Measurements from ENCODE around the gene STXBP4.

STXBP4 gene

DNA sequence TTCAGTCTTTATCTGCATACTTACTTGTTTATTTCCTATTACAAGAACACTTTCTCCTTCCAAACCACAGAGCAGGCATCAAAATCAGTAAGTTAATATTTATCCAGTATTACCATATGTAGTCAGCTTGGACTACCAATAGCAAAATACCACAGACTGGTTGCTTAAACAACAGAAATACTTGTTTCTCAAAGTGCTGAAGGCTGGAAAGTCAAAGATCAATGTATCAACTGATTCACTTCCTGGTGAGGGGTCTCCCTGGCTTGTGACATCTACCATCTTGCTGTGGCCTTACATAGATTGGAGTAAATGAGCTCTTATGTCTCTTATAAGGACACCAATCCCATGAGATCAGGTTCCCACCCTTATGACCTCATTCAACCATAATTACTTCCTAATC lies 2.6 kb downstream of the STXBP4 start:
- FAIRE-seq = no peak

- no peak for FAIRE-seq
These were observed 3.3 kb downstream of the STXBP4 start for GRCh38 chr17:54971901-54972300.

DNA sequence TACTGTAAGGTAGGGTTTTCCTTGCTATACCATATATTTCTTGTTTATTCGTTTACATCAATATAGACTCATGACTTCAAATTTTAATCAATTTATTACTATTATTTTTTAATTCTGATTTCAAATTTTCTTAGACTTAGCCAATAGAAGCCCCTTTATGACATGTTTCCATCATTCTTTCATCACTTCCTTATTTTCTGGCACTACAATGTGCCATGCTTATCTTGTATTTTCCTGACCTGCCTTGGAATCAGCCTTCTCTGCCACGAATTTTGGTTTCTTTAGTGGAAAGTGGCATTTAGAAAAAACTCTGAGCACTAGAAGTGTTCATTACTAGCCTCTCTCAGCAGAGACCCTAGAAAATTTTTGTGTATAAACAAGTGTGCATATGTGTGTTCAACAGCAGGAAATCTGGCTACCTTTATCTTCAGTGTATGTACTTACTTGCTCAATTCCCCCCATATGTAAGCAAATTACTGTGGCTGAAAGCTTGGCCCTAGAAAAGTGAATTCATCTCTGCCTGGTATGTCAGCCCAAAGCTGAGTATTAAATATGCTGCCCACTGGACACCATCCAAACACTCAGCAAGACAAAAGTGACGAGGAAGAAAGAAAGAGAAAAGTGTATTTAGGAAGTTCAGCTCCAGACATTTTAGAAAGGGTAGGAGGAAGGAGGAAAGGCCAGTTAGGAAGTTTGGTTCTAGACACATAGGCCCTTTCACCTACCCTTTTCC lies 4.0 kb downstream of the STXBP4 start:
- no peak for FAIRE-seq

DNA sequence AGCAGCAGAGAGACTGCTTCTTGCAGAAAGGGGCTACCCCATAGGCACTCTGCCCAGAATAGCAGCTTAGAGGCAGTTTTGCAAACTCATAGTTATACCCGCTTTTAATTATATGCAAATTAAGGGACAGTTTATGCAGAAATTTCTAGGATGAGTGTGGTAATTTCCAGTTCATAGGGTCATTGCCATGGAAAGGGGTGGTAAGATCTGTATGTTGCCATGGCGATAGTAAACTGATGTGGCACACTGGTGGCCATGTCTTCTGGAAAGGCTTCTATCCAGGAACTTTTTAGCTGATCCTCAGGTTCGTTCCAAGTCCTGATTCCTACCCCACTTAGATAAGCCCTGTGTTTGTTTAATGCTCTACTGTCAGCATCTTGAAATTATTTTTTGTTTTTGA lies 6.2 kb downstream of the STXBP4 start:
- no peak for FAIRE-seq

DNA sequence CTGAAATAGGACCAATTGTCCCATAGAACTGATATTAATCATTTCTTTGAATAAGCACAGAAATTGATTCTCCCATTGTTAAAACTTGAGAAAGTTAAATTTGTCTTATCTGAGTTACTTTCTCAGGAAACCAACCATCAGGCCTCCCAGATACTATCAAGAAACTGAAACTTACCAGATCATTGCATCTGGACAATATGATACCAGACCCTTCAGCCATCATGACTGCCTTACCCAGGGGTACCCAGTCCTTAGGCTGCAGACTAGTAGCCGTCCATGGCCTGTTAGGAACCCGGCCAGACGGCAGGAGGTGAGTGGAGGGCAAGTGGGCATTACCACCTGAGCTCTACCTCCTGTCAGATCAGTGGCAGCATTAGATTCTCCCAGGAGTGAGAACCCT lies 7.8 kb downstream of the STXBP4 start:
- no peak for FAIRE-seq

DNA sequence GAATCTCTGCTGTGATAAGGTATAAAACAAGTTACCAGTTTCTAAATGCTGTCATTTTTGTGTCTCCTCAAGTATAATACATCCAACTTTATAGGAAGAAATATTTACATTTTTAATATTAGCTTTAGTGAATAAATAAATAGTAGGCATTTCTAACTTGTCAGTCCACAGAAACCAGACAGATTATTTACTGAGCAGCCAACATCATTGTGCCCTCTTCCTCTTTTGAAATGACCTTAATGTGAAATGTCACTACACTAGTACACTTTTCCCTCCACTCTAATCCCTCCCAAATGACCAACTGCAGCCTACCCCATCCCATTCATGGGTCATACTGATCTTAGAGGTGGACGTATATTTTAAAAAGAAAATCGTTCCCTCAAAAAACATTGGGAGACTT lies 9.2 kb downstream of the STXBP4 start:
- FAIRE-seq = no peak

DNA sequence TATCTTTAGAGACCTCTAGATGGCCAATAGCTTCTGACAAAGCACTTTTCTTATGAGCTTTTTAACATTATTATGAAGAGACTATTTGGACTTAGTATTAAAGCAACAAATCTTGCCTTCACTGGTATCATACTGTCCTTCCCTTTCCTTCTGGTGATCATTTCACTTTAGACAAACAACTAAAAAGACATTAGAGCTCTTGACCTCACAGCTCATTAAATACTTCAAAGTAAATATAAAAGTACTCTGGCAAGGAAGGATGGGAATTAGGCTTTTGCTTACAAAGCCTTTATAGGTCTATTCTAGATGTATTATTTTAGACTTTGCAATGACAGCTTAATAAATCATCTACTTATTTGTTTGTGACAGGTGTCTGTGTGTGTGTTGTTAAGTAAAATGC lies 11.1 kb downstream of the STXBP4 start:
- no peak for FAIRE-seq

DNA sequence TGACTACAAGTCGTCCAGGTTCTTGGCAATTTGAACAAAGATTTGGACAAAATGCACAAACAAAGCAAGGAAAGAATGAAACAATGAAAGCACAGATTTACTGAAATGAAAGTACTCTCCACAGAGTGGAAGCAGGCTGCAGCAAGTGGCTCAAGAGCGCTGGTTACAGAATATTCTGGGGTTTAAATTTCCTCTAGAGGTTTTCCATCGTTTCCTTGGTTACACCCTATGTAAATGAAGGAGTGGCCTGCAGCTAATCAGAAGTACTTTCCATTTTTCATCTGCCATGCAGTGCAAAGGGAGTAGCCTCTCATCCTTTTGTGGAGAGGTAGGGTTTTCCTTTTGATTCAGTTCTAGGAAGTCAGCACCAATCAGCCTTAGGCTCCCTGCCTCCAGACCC lies 11.8 kb downstream of the STXBP4 start:
- no peak for FAIRE-seq

- no peak for FAIRE-seq
These were observed 13.8 kb downstream of the STXBP4 start for GRCh38 chr17:54982399-54982798.

DNA sequence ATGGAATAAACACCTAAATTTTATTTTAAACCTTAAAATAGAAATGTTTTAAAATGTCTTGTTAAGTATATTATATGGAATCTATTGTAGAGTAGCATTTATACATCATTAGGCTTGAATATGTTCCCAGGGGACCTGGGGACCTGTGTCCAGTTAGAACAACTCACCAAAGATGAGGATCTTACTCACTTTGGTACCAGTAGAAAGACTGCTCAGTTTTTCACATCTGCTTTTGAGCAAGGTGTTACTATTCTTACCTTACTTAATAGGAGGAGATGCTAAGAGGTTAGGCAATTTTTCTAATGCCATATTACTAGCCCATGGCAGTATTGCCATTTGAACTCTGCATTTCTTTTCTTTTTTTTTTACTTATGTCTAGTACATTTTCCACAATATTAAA lies 14.7 kb downstream of the STXBP4 start:
- no peak for FAIRE-seq

DNA sequence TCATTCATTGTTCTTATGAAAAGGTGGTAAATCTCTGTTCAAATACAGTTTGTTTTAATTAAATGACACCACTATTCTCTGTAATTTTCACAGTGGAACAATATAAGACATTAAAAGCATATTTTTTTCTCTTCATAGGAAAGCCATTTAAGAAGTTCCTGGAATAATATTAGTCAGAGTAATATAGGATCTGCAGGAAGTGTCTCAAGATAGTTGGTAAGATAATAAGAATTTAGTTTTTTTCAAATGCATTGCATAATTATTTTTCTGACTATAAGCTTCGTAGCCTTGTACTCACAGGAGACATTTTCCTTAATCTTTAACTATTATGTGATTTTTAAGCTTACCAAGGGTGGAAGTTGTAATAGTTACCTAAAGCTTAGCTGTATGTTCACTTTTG lies 16.9 kb downstream of the STXBP4 start:
- FAIRE-seq = no peak

DNA sequence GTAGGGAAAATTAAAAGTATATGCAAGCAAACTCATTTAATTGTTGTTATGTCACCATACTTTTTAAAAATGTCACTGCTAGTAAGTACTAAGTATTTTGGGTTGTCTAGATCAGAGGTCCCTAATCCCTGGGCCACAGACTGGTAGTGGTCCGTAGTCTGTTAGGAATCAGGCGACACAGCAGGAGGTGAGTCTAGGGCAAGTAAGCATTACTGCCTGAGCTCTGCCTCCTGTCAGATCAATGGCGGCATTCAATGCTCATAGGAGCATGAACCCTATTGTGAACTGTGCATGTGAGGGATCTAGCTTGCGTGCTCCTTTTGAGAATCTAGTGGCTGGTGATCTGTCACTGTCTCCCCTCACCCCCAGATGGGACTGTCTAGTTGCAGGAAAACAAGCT lies 21.6 kb downstream of the STXBP4 start:
- FAIRE-seq = no peak

DNA sequence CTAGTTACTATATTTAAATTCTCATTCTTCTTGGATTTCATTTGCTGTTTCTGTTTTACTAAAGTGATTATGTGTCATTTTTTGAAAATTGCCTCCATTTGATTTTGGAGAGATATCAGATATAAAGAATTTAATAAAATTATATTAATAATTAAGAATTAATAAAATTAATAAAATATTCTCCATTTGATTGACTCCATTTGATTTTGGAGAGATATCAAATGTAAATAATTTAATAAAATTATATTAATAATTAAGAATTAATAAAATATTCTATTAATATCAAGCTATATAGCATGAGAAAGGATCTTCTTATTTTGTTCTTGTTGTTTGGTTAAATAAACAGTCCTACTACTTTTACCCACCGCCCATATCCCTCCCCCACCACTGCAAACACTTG lies 23.0 kb downstream of the STXBP4 start:
- peak; percentile 94 for FAIRE-seq

DNA sequence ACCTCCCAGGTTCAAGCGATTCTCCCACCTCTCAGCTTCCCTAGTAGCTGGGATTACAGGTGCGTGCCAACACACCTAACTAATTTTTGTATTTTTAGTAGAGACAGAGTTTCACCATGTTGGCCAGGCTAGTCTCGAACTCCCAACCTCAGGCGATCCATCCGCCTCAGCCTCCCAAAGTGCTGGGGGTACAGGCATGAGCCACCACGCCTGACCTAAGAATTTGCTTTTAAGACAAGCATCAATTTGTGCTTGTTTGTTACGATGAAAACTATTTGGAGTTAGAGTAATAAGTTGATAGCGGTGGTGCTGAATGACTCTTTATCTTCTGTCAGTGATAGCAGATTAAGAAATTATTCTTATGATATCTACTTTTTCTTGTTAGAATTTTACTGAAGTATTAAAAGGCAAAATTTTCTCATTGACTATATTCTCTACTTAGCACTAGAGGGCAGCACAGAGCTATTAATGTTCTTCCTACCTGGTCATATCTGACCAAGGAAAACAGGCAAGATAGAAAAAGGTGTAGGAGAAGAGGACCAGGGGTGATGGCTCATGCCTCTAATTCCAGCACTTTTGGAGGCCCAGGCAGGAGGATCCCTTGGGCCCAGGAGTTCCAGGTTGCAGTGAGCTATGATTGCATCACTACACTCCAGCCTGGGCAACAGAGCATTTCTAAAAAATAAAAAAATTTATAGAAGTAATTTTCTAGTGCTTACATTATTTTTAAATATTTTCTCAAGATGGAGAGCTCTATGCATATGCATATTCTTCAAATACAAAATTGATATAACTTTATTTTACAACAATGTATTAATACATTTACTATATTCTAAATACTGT lies 24.5 kb downstream of the STXBP4 start:
- peak; percentile 91 for FAIRE-seq

DNA sequence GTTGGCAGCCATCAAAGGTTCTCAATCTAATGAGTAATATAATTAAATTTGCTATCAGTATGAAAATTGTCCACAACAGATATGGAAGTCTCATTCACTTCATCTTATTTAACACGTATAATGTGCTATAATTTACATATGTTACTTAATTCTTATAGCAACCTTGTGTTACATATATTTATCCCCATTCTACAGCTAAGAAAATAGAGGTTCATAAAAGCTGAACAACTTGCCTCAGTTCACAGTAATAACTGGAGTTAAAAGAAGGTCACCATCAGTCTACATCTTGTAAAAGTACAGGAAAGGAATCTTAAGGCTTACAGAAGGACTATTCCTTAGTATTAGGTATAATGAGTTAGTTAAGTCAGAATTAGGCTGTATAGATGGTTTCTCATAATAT lies 27.9 kb downstream of the STXBP4 start:
- FAIRE-seq = no peak

- no peak for FAIRE-seq
These were observed 33.9 kb downstream of the STXBP4 start for GRCh38 chr17:55002458-55002857.

DNA sequence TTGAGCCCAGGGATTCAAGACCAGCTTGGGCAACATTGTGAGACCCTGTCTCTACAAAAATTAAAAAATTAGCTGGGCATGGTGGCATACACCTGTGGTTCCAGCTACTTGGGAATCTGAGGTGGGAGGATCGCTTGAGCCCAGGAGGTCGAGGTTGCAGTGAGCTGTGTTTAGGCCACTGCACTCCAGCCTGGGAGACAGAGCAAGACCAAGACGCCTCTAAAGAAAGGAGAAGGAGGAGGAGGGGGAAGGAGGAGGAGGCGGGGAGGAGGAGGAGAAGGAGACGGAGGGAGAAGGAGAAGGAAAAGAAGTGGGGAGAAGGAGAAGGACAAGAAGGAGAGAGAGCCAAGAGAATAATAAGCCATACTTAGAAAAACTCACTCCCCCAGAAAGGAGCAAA lies 35.9 kb downstream of the STXBP4 start:
- FAIRE-seq = no peak

- FAIRE-seq = no peak
These were observed 37.0 kb downstream of the STXBP4 start for GRCh38 chr17:55005520-55005919.

- FAIRE-seq = no peak
These were observed 55.1 kb downstream of the STXBP4 start for GRCh38 chr17:55023626-55024025.

- no peak for FAIRE-seq
These were observed 69.3 kb downstream of the STXBP4 start for GRCh38 chr17:55037828-55038227.

DNA sequence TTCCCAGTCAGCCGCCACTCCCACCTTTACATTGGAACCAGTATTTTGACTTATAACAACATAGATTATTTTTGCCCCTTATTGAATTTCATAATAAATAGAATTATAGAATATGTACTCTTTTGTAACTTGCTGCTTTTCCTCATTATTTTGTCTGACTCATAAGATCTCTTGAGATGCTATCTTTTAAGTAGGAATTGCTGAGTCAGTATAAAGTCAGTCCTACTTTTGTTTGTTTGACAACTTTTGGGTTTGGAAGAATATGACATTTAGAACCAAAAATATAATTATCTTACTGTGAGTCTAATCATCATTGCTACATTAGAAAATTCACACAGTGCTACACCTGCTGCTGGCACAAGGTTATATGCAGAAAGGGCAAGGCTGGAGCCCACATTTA lies 69.7 kb downstream of the STXBP4 start:
- FAIRE-seq = no peak

DNA sequence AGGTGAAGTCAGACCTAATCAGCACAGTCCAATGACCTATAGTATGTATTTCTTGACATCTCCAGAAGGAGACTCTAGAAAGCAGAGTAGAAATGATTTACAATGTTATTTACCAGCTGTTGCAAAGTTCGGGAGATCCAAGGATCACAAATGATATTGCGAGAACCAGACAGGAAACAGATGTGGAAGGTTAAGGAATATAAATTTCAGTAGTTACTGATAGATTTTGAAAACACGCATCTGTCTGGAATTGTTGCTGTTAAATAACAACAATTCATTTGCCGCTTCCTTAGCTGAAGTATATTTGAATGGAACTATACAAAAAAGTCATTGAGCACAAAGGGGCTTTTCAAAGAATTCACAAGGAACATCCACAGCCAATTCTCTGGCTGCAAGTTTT lies 72.0 kb downstream of the STXBP4 start:
- FAIRE-seq = no peak

DNA sequence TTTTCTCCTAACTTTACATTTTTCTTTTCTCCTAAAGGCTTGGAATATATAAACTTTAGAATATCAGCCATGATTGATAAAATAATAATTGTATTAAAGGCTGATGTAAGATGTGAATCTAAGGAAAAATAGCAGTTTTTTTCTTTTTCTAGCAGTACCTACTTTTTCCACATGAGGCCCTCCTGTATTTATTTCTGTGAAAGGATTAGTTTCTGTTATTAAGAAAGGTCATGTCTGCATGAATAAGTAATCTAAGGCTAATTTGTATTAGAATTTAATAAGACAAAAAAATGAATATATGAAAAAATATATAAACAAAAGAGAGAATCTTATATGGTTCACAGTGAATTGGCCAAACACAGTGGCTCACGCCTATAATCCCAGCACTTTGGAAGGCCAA lies 85.3 kb downstream of the STXBP4 start:
- FAIRE-seq = peak; percentile 56

- no peak for FAIRE-seq
These were observed 85.9 kb downstream of the STXBP4 start for GRCh38 chr17:55054429-55054828.

GRCh38 chr17:55056526-55056925 lies 88.0 kb downstream of the STXBP4 start:
- no peak for FAIRE-seq
